GM12878 (cell line): Measurements from ENCODE around the gene CCL7. TPM values are rescaled to one million over a fixed set of nuclear protein-coding genes. Genes with fewer than 3 reads are reported as not detected.

Experiments used
- ATAC-seq: fragments of 200-7000 bp; cut with Tn5 transposase; 3 replicates; pipeline ENCODE4 v1.9.1; 2020; ENCODE audit warnings: mild to moderate bottlenecking, moderate library complexity
- Bru-seq: library from RNA; stranded (reverse); fragments of 400-500 nt; gene quantifications from one replicate; lab custom pipeline; 2021; lab: Mats Ljungman, UMichigan
- BruChase-seq, 2 experiments: library from RNA; stranded (reverse); fragments of 400-500 nt; gene quantifications; one replicate each; lab custom pipeline; 2021; lab: Mats Ljungman, UMichigan
- BruUV-seq: library from RNA; stranded (reverse); fragments of 400-500 nt; replicated peaks from 2 replicates; lab custom pipeline; 2021; lab: Mats Ljungman, UMichigan
- CTCF ChIA-PET: fragments of 300-600 bp; sonication (Branson Sonifier 250); formaldehyde crosslinking; extraction: SDS; loops from one replicate; lab custom pipeline; 2021; ENCODE audit warnings: inconsistent platforms; lab: Yijun Ruan, JAX
- POLR2A ChIA-PET: fragments of 350-600 bp; formaldehyde crosslinking; extraction: SDS; loops from one replicate; lab custom pipeline; 2021; ENCODE audit warnings: inconsistent platforms; lab: Charles Lee
- RAD21 ChIA-PET: fragments of 300-600 bp; sonication (Branson Sonifier 250); formaldehyde crosslinking; loops from one replicate; lab custom pipeline; 2023; ENCODE audit warnings: antibody characterized with exemption; ENCODE audit not compliant: unreplicated experiment; lab: Charles Lee
- SMC1A ChIA-PET: fragments of 300-600 bp; sonication (Branson Sonifier 250); formaldehyde crosslinking; loops from one replicate; lab custom pipeline; 2023; ENCODE audit not compliant: unreplicated experiment, uncharacterized antibody; lab: Charles Lee
- DNase-seq: peaks from one replicate; pipeline ENCODE4 v3.0.0-alpha.2; 2011; ENCODE audit warnings: low read depth, low spot score
- FAIRE-seq: peaks from 3 replicates; lab custom pipeline; 2011; peaks lifted over from hg19 to GRCh38; lab: Jason Lieb, UNC
- H2AFZ ChIP-seq: 2 replicates; pipeline ENCODE4 v1.6.0; 2011; ENCODE audit warnings: low read depth, low read length, control low read depth; ENCODE audit not compliant: control insufficient read depth
- H3K27ac ChIP-seq: 2 replicates; pipeline ENCODE4 v1.5.1; 2011; ENCODE audit warnings: control low read depth; ENCODE audit not compliant: control insufficient read depth, insufficient read depth
- H3K27me3 ChIP-seq, 2 experiments: replicated peaks in 1 of 2; 2 replicates each; pipeline versions ENCODE4 v1.6.0 to v1.6.1; 2011; ENCODE audit warnings: low read length in 1 of 2; ENCODE audit not compliant: control insufficient read depth in 2 of 2, insufficient read depth in 2 of 2
- H3K36me3 ChIP-seq, 2 experiments: 2 replicates each; pipeline ENCODE4 v1.5.1; 2011; ENCODE audit warnings: low read length in 1 of 2; ENCODE audit not compliant: control insufficient read depth in 2 of 2, insufficient read depth in 2 of 2
- H3K4me1 ChIP-seq: 2 replicates; pipeline ENCODE4 v1.6.1; 2011; ENCODE audit warnings: mild to moderate bottlenecking, low read length, moderate library complexity, mixed read lengths; ENCODE audit not compliant: control insufficient read depth, insufficient read depth
- H3K4me2 ChIP-seq: 2 replicates; pipeline ENCODE4 v1.6.0; 2011; ENCODE audit warnings: control low read depth; ENCODE audit not compliant: control insufficient read depth, insufficient read depth
- H3K4me3 ChIP-seq: fragments of 200-600 bp; sonication (generic); 2 replicates; pipeline ENCODE4 v1.5.1; 2016
- H3K79me2 ChIP-seq: 2 replicates; pipeline ENCODE4 v1.6.0; 2011; ENCODE audit warnings: low read length; ENCODE audit not compliant: control insufficient read depth, insufficient read depth
- H3K9ac ChIP-seq: 2 replicates; pipeline ENCODE4 v1.8.0; 2011; ENCODE audit warnings: low read length, control low read depth, mixed read lengths; ENCODE audit not compliant: control insufficient read depth, insufficient read depth
- H3K9me3 ChIP-seq: replicated peaks from 3 replicates; pipeline ENCODE4 v1.5.1; 2011; ENCODE audit warnings: mild to moderate bottlenecking, low read length; ENCODE audit not compliant: control insufficient read depth, insufficient read depth
- H4K20me1 ChIP-seq: 2 replicates; pipeline ENCODE4 v1.6.0; 2011; ENCODE audit not compliant: control insufficient read depth, insufficient read depth
- CBFB ChIP-seq: IDR thresholded peaks from 2 replicates; pipeline ENCODE4 v1.6.1; 2016; ENCODE audit warnings: antibody characterized with exemption, low read depth
- CHD1 ChIP-seq: IDR thresholded peaks from 2 replicates; pipeline ENCODE4 v1.6.1; 2012; ENCODE audit warnings: low read depth, low read length, improper control_type of control experiment
- CHD4 ChIP-seq: fragments of 200-600 bp; sonication (generic); IDR thresholded peaks from 2 replicates; pipeline ENCODE4 v1.6.1; 2016; ENCODE audit warnings: mild to moderate bottlenecking
- EED ChIP-seq: sonication (generic); IDR thresholded peaks from 2 replicates; pipeline ENCODE4 v1.6.1; 2016; ENCODE audit warnings: antibody characterized with exemption, low read depth
- IKZF2 ChIP-seq, 2 experiments: fragments of 450-650 bp; IDR thresholded peaks; 2 replicates each; pipeline ENCODE4 v1.6.1; 2017; ENCODE audit warnings: mild to moderate bottlenecking in 2 of 2, moderate library complexity in 2 of 2
- MTA3 ChIP-seq: IDR thresholded peaks from 2 replicates; pipeline ENCODE4 v1.6.1; 2012; ENCODE audit warnings: low read length, inconsistent platforms, borderline replicate concordance
- NFIC ChIP-seq: IDR thresholded peaks from 2 replicates; pipeline ENCODE4 v1.6.1; 2012; ENCODE audit warnings: low read depth, mild to moderate bottlenecking, inconsistent platforms, low read length, moderate library complexity
- RAD21 ChIP-seq: IDR thresholded peaks from 2 replicates; pipeline ENCODE4 v1.6.1; 2011; ENCODE audit warnings: mild to moderate bottlenecking, low read depth, low read length, moderate library complexity; ENCODE audit not compliant: insufficient read depth
- RAD51 ChIP-seq: fragments of 450-650 bp; IDR thresholded peaks from 2 replicates; pipeline ENCODE4 v1.6.1; 2016; ENCODE audit warnings: moderate library complexity, mild to moderate bottlenecking, inconsistent platforms
- RB1 ChIP-seq: fragments of 450-650 bp; formaldehyde crosslinking; IDR thresholded peaks from 2 replicates; pipeline ENCODE4 v1.6.1; 2017; ENCODE audit warnings: mild to moderate bottlenecking, borderline replicate concordance
- SMAD5 ChIP-seq: IDR thresholded peaks from 2 replicates; pipeline ENCODE4 v1.6.1; 2016; ENCODE audit warnings: antibody characterized with exemption, low read depth
- STAT1 ChIP-seq: fragments of 450-650 bp; conservative IDR thresholded peaks from 2 replicates; pipeline ENCODE4 v1.6.1; 2014; ENCODE audit warnings: antibody characterized with exemption, mild to moderate bottlenecking
- WGBS: methylation state at CpG from one replicate; pipeline ENCODE4 v1.1.6; 2016; ENCODE audit warnings: low lambda C conversion rate; ENCODE audit not compliant: insufficient replicate concordance, insufficient coverage; ENCODE audit errors: missing lambda C conversion rate; 5-methylcytosine and 5-hydroxymethylcytosine counted together
- in situ Hi-C: fragments of 300-500 bp; cut with MboI; formaldehyde crosslinking; loops from 9 replicates; pipeline ENCODE4 v1.14.3; 2018; ENCODE audit warnings: mixed read lengths
- intact Hi-C: fragments of 100-400 bp; cut with micrococcal nuclease; formaldehyde crosslinking; loops from one replicate; pipeline ENCODE4 v1.14.2; 2022; ENCODE audit not compliant: unreplicated experiment
- long read RNA-seq, 2 experiments: library from polyadenylated mRNA; unstranded; transcript quantifications; one replicate each; pipeline ENCODE4 v2.0.0, GENCODE V29; 2019 to 2020
- polyA minus RNA-seq, 3 experiments: library from RNA; depleted of rRNA, polyadenylated mRNA; stranded (reverse); fragments of >200 nt; gene quantifications; 2 replicates each; pipeline ENCODE4 v1.2.3, GENCODE V29; 2011
- polyA plus RNA-seq, 11 experiments: library from polyadenylated mRNA; depleted of rRNA in 4 of 11; unstranded in 6 of 11; stranded (reverse) in 5 of 11; fragments of >200 nt; fragmentation: Nextera tagmentation in 4 of 11; fragmentation: Illumina TruSeq in 1 of 11; extraction: Ambion mirVana in 4 of 11; extraction: Trizol in 1 of 11; gene quantifications; 1 replicate in 1 of 11; 2 replicates in 10 of 11; pipeline versions ENCODE4 v1.2.1 to v1.2.3, GENCODE V29; 2011 to 2016; ENCODE audit warnings: inconsistent platforms in 2 of 11, missing spikeins in 2 of 11, low read depth in 1 of 11
- total RNA-seq, 4 experiments: library from RNA; depleted of rRNA in 3 of 4; stranded (reverse); fragments of >200 nt in 3 of 4; fragmentation: Illumina TruSeq in 1 of 4; extraction: Trizol in 1 of 4; gene quantifications; 2 replicates each; pipeline versions ENCODE4 v1.2.1 to v1.2.3, GENCODE V29; 2013 to 2021

The CCL7 gene
- total RNA-seq (2013; cell fraction: nucleolus; rRNA removed), result not detected in 2 replicates
- total RNA-seq (2014; rRNA removed) (not detected in 2 replicates), total RNA-seq (2014; rRNA removed; fragmentation: Illumina TruSeq; extraction: Trizol) (not detected in 2 replicates), total RNA-seq (2021) (not detected in 2 replicates), polyA plus RNA-seq (2011; rRNA removed) (not detected in 2 replicates), polyA plus RNA-seq (2014; fragmentation: Illumina TruSeq; extraction: Trizol) (not detected in 2 replicates), polyA plus RNA-seq (2014; fragmentation: Nextera tagmentation; extraction: Ambion mirVana) (not detected), polyA plus RNA-seq (2014; rRNA removed) (not detected in 2 replicates), polyA plus RNA-seq (2016; fragmentation: Nextera tagmentation; extraction: Ambion mirVana) (not detected), polyA minus RNA-seq (2011; rRNA and poly(A)+ RNA removed) (not detected in 2 replicates), Bru-seq, nascent RNA (not detected), BruChase-seq, experiment 1, labeled RNA remaining after a 6-hour chase (not detected), BruChase-seq, experiment 2, labeled RNA remaining after a 2-hour chase (not detected)
- not detected for polyA plus RNA-seq (2011; ENCODE audit: low read depth)
- not detected in 2 replicates for polyA plus RNA-seq (2011; cell fraction: cytosol; rRNA removed)
- not detected in 2 replicates for polyA plus RNA-seq (2011; cell fraction: nucleus; rRNA removed)
- not detected in 2 replicates for polyA plus RNA-seq (2012)
- not detected in 2 replicates for polyA minus RNA-seq (2011; cell fraction: cytosol; rRNA and poly(A)+ RNA removed)
- not detected in 2 replicates for polyA minus RNA-seq (2011; cell fraction: nucleus; rRNA and poly(A)+ RNA removed)
- long read RNA-seq, experiment 1, result 0 reads
- long read RNA-seq, experiment 2, result 0 reads

GRCh38 chr17:34269969-34270368, at the start of gene CCL7:
Gene CCL7 (plus strand): TSS chr17:34270221. CDS start chr17:34270291, 70 bp downstream.
- FAIRE-seq (no peak), DNase-seq (no peak), ATAC-seq (no peak)
- no peak for TF ChIP-seq RB1
- no peak for TF ChIP-seq CHD1
- TF ChIP-seq EED, result no peak
- no peak for TF ChIP-seq CHD4
- TF ChIP-seq MTA3, result no peak
- no peak for TF ChIP-seq CBFB
- no peak for TF ChIP-seq RAD51
- TF ChIP-seq STAT1, result no peak
- no peak for TF ChIP-seq RAD21
- no peak for TF ChIP-seq NFIC
- TF ChIP-seq IKZF2 (IDR thresholded peaks at IDR 0.05), result no peak
- TF ChIP-seq SMAD5, result no peak
- TF ChIP-seq, all 136 proteins: peak for 0
- in situ Hi-C loops (no loop called here), intact Hi-C loops (no loop called here)
- Histone ChIP-seq H3K9ac (no peak within 1 kb of the TSS), H3K36me3 (no peaks in the 10 kb centered on the region), H2AFZ (no peak within 1 kb of the TSS), H3K79me2 (no peaks in the 10 kb centered on the region), H3K9me3 (no peaks in the 10 kb centered on the region), H3K4me2 (no peak within 1 kb of the TSS), H3K27me3 (no peaks in the 10 kb centered on the region; a peak in 1 of 4 replicates), H3K27ac (no peak within 1 kb of the TSS), H3K4me1 (no peaks in the 10 kb centered on the region), H4K20me1 (no peaks in the 10 kb centered on the region), H3K4me3 (no peak within 1 kb of the TSS)
- SMC1A ChIA-PET, result no interaction called here
- no TSS peak for BruUV-seq
- RAD21 ChIA-PET, result no interaction called here
- POLR2A ChIA-PET, result no interaction called here
- CTCF ChIA-PET, result interaction anchor here (0.7 kb wide), 1 partner anchor 10 kb away, joined by 3 read pairs; no protein-coding TSS in a partner anchor
- WGBS, result 0% methylated on average over 1 of the region's 1 CpG
